ENCODE measurements around the gene ILDR1. TPM values are rescaled to one million over a fixed set of nuclear protein-coding genes. Genes with fewer than 3 reads are reported as not detected.
A peak's percentile ranks its signal among the peaks of the same experiment; 100 is the strongest.

ILDR1 gene
- total and polyA plus RNA-seq, 2 of the 8 experiments (the other 6 are each of a cell fraction or from before 2014, with no cell fraction given): 1.8 TPM

DNA sequence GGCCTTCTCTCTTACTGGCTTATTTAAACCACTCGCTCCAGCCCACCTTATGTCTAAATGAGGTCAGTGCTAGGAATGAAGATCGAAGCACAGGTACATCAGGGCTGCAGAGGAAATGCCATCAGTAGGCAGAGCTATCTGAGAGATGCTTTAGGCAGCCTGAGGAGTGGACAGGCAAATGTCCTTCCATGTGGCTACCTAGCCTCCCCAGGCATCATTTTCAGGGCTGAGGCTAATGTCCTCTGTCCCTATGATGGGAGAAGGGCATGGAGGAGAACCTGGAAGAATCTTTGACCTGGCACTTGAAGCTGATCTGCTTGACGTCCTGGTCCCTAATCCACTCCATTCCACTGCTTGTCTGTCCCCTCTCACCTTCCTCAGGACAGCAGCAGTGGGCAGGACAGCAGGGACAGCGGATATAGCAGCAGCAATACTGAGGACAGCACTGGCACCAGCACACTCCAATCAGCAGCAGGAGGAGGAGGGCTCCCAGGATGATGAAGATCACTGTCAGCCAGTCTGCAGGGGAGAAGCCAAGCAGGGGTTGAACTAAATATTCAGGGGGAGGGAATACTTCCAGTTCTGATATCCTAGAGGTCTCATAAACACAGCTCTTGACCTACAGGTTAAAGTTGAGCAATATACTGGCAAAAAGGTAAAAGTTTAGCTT lies 21.0 kb downstream of the ILDR1 start:
- H3K79me1 ChIP-seq (ENCODE audit: low read depth, low read length): 0 out of 2 replicates have a peak, but pooled peaks cover 2% of the 10 kb centered on the region
- no peak overlapping the region for H3K18ac ChIP-seq (ENCODE audit: extremely low read depth, low read length)
- 0 out of 2 replicates have a peak overlapping the region, but pooled peaks have one; percentile 56 for H2AFZ ChIP-seq (ENCODE audit: low read length)
- peak overlapping the region; percentile 27 for H3K4ac ChIP-seq (replicated peaks; ENCODE audit: insufficient read length, low read depth, low read length)
- H3K27ac ChIP-seq (ENCODE audit: low read depth, low read length): no peak overlapping the region
- no peak overlapping the region for H2BK5ac ChIP-seq (ENCODE audit: low read depth, low read length)
- no peak overlapping the region for H2BK120ac ChIP-seq (replicated peaks; ENCODE audit: low read depth, low read length)
- peaks cover 2 to 15% (median 6%) of the 10 kb centered on the region in 4 experiments; a peak in 5 of 7 replicates for H3K4me1 ChIP-seq (replicated peaks in 1 of 4; ENCODE audit: control insufficient read depth in 3 of 4, insufficient read depth in 4 of 4, low read length in 3 of 4)
- no peaks in the 10 kb centered on the region for H3K23me2 ChIP-seq (ENCODE audit: low read depth, low read length)
- H3K56ac ChIP-seq (replicated peaks; ENCODE audit: insufficient read length, low read depth, low read length): no peak overlapping the region
- WGBS, 2 experiments (ENCODE audit: extremely low coverage in 1 of 2, insufficient coverage in 1 of 2, insufficient read length in 1 of 2, insufficient replicate concordance in 2 of 2, low coverage in 1 of 2, low lambda C conversion rate in 2 of 2, missing lambda C conversion rate in 1 of 2): 80% methylated on average over 4 of the region's 4 CpGs; no CpG with 5 or more reads in 1 of the 2 experiments
- no peak overlapping the region for H4K5ac ChIP-seq (ENCODE audit: insufficient read length, low read depth, low read length)
- H3K4me3 ChIP-seq (ENCODE audit: extremely low read depth in 1 of 4, insufficient read depth in 2 of 4, low read depth in 3 of 4, low read length in 4 of 4): no peak overlapping the region
- H3K23ac ChIP-seq (ENCODE audit: insufficient read length): no peak overlapping the region
- DNase-seq (ENCODE audit: low read depth in 1 of 2, low spot score in 2 of 2) (no peak), FAIRE-seq (no peak)
- no peaks in the 10 kb centered on the region for H4K20me1 ChIP-seq (replicated peaks in 1 of 2; ENCODE audit: control insufficient read depth in 1 of 2, insufficient read depth in 2 of 2, low read length in 2 of 2)
- H3K79me2 ChIP-seq (ENCODE audit: control insufficient read depth in 1 of 2, insufficient read depth in 2 of 2, low read length in 2 of 2): no peaks in the 10 kb centered on the region
- no peak overlapping the region for H2BK20ac ChIP-seq (ENCODE audit: low read length)
- H4K8ac ChIP-seq (ENCODE audit: extremely low read depth, insufficient read depth, low read length): no peak overlapping the region; the same call in 1 of the 2 replicates
- H2BK12ac ChIP-seq (ENCODE audit: low read depth, low read length): peak overlapping the region; percentile 52; the same call in 1 of the 2 replicates
- no peaks in the 10 kb centered on the region for H3K27me3 ChIP-seq (replicated peaks in 1 of 4; ENCODE audit: control insufficient read depth in 3 of 4, extremely low read depth in 1 of 4, insufficient read depth in 3 of 4, low read length in 3 of 4)
- H2AK5ac ChIP-seq (ENCODE audit: low read depth, low read length): no peak overlapping the region
- TF ChIP-seq CREB1 (IDR thresholded peaks at IDR 0.05): no peak
- peak; percentile 48; the same call in 1 of the 2 replicates for TF ChIP-seq CHD2 (IDR thresholded peaks at IDR 0.05; ENCODE audit: low read length)
- peak; percentile 10; the same call in 1 of the 2 replicates for TF ChIP-seq SP2 (IDR thresholded peaks at IDR 0.05; ENCODE audit: low read length)
- no peak for TF ChIP-seq PHF8 (conservative IDR thresholded peaks at IDR 0.05; ENCODE audit: low read depth, low read length)
- no peak for TF ChIP-seq POLR2AphosphoS5 (IDR thresholded peaks at IDR 0.05; ENCODE audit: low read depth, low read length)
- TF ChIP-seq RXRA (IDR thresholded peaks at IDR 0.05; ENCODE audit: insufficient read depth, low read depth, low read length): no peak
- peak; percentile 35; the same call in 1 of the 2 replicates for TF ChIP-seq SP1 (IDR thresholded peaks at IDR 0.05; ENCODE audit: low read depth, low read length)
- no peaks in the 10 kb centered on the region for H3K36me3 ChIP-seq (ENCODE audit: control insufficient read depth in 2 of 4, insufficient read depth in 4 of 4, low read length in 3 of 4)
- ChIA-PET POLR2A (ENCODE audit: partially characterized antibody) (interaction anchor here (0.6 kb wide), 1 partner anchor 10 kb away, joined by 4 read pairs; no protein-coding TSS in a partner anchor), CTCF (ENCODE audit: partially characterized antibody) (interaction anchor here (0.7 to 2.5 kb wide), 7 partner anchors 8 to 118 kb away, joined by 3 to 9 read pairs (median 3); partner anchors contain the start of gene ILDR1)
- no peaks in the 10 kb centered on the region for H3K9me3 ChIP-seq (ENCODE audit: insufficient read depth in 2 of 2, low read depth in 1 of 2, low read length in 1 of 2)
- H3K4me2 ChIP-seq (ENCODE audit: insufficient read depth in 1 of 2, low read depth in 2 of 2, low read length in 2 of 2): no peak overlapping the region
- H3K14ac ChIP-seq (ENCODE audit: insufficient read length): no peak overlapping the region
- H2BK15ac ChIP-seq (ENCODE audit: low read length): no peak overlapping the region
- no peak overlapping the region for H3K9ac ChIP-seq (replicated peaks in 1 of 4; ENCODE audit: extremely low read depth in 1 of 4, low read depth in 3 of 4, low read length in 3 of 4)
- H4K91ac ChIP-seq (replicated peaks; ENCODE audit: insufficient read length, low read length): no peak overlapping the region

Data from H1 (cell line).